Mesodermal cell (in vitro differentiated cells): ENCODE data around the gene MAP4K4.

Source experiments
- H3K27ac ChIP-seq: 2 replicates; pipeline ENCODE4 v1.7.0; 2013; ENCODE audit warnings: mild to moderate bottlenecking, low read depth, low read length, moderate library complexity; ENCODE audit not compliant: severe bottlenecking
- H3K36me3 ChIP-seq: 2 replicates; pipeline ENCODE4 v1.7.1; 2013; ENCODE audit warnings: mild to moderate bottlenecking, low read length, moderate library complexity; ENCODE audit not compliant: control insufficient read depth, insufficient read depth
- H3K4me1 ChIP-seq: one replicate; pipeline ENCODE4 v1.7.1; 2013; ENCODE audit warnings: mild to moderate bottlenecking, low read length; ENCODE audit not compliant: insufficient read depth, control insufficient read depth, poor library complexity, severe bottlenecking
- H3K4me3 ChIP-seq: 2 replicates; pipeline ENCODE4 v1.7.0; 2013; ENCODE audit warnings: low read length, control low read depth, mild to moderate bottlenecking; ENCODE audit not compliant: insufficient read depth, poor library complexity, severe bottlenecking; ENCODE audit errors: extremely low read depth
- H3K9me3 ChIP-seq: 2 replicates; pipeline ENCODE4 v1.7.1; 2013; ENCODE audit warnings: mild to moderate bottlenecking, low read length, moderate library complexity; ENCODE audit not compliant: control insufficient read depth
- WGBS, 2 experiments: methylation state at CpG; one replicate each; pipeline ENCODE4 v1.1.5; 2013; ENCODE audit warnings: missing lambda C conversion rate in 2 of 2; ENCODE audit not compliant: insufficient coverage in 2 of 2; 5-methylcytosine and 5-hydroxymethylcytosine counted together

MAP4K4 gene

DNA sequence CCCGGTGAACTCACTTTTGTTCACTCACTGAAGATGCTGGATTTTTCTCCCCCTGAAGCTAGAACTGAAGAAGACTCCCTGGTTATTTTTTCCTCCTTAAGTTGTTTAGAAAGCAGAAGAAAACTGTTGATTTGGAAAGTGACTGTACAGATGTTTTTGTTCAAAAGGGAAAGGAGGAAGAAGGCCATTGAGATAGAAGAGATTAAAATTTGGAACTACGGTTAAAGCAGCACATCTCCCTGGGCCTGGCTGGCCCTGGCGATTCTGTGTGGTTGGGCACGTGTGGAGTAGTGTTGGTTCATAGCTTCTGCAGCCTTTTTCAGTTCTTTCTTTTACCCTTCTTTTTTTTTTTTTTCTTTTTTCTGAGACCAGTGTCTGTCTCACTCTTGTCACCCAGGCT, 109.2 kb downstream of the MAP4K4 start:
- Histone ChIP-seq H3K4me1 (peaks cover 53% of the 10 kb centered on the region), H3K27ac (peak overlapping the region; percentile 96), H3K9me3 (no peaks in the 10 kb centered on the region), H3K4me3 (no peak overlapping the region), H3K36me3 (peaks cover 16% of the 10 kb centered on the region)
- 62 to 79% methylated on average over 2 to 3 of the region's 4 CpGs for WGBS, 2 experiments

DNA sequence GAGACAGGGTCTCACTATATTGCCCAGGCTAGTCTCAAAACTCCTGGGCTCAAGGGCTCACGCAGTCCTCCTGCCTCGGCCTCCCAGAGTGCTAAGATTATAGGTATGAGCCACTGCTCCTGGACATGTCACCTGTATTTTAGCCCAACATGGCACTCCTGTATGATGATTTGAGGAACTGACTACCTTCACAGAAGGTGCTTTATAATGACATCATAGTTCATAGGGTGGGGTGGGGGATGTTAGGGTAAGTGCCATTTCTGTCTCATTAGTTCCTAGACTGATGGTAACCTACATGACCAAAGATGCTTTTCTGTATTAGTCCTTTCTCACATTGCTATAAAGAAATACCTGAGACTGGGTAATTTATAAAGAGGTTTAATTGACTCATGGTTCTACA, 109.7 kb downstream of the MAP4K4 start:
- no CpG with 5 or more reads among the region's 2 CpGs for whole genome bisulfite sequencing, 2 experiments
- H3K36me3 ChIP-seq, result peaks cover 16% of the 10 kb centered on the region
- no peaks in the 10 kb centered on the region for H3K9me3 ChIP-seq
- H3K27ac ChIP-seq, result peak overlapping the region; percentile 96
- peaks cover 50% of the 10 kb centered on the region for H3K4me1 ChIP-seq
- H3K4me3 ChIP-seq, result no peak overlapping the region

DNA sequence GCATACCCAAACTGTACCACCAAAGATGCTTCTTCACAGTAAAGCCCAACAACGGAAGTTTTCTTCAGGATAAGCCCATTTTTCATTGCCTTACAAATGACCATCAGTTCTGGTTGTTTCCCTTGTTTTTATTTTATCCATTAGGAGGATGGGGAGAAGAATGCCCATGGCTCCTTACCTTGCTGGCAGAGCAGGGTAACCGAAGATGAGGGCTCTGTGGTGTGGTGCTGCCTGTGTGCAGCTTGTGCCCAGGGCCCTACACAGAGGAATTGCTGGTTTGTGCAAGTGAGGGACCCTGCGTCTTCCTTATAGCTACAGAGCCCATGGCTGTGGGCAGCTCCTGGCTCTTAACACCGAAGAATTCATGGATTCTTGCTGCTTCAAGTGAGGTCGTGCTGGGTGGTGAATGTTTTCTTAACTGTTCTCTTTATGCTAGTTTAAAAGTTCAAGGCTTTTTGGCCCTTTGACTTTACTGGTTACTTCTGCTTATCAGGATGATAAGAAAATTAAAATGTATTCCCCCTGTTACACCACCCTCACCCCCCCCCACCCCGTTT, 110.6 kb downstream of the MAP4K4 start:
- 30 to 78% methylated on average over 2 to 4 of the region's 6 CpGs for whole genome bisulfite sequencing, 2 experiments
- Histone ChIP-seq H3K9me3 (no peaks in the 10 kb centered on the region), H3K36me3 (peaks cover 20% of the 10 kb centered on the region), H3K4me3 (no peak overlapping the region), H3K27ac (peak overlapping the region; percentile 61), H3K4me1 (peaks cover 48% of the 10 kb centered on the region)

DNA sequence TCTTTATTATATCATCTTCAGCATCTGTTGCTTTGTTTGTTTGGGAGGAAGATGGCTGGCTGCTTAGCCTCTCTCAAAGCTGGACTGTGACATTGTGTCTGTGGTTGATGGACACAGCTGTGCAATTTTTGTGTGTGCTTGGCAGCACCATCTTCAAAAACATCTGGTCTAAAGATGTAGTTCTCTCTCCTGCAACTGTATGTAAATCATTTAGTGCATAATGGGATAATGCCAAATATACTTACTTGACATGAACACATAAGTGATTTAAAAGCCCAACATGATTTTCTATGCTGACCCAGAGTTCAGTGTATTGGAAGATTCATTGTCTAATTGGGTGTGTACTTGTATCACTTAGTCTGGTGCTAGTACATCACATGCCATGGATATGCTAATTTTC, 112.2 kb downstream of the MAP4K4 start:
- peaks cover 25% of the 10 kb centered on the region for H3K36me3 ChIP-seq
- H3K27ac ChIP-seq, result no peak overlapping the region
- H3K9me3 ChIP-seq, result no peaks in the 10 kb centered on the region
- H3K4me1 ChIP-seq, result peaks cover 32% of the 10 kb centered on the region
- no peak overlapping the region for H3K4me3 ChIP-seq

DNA sequence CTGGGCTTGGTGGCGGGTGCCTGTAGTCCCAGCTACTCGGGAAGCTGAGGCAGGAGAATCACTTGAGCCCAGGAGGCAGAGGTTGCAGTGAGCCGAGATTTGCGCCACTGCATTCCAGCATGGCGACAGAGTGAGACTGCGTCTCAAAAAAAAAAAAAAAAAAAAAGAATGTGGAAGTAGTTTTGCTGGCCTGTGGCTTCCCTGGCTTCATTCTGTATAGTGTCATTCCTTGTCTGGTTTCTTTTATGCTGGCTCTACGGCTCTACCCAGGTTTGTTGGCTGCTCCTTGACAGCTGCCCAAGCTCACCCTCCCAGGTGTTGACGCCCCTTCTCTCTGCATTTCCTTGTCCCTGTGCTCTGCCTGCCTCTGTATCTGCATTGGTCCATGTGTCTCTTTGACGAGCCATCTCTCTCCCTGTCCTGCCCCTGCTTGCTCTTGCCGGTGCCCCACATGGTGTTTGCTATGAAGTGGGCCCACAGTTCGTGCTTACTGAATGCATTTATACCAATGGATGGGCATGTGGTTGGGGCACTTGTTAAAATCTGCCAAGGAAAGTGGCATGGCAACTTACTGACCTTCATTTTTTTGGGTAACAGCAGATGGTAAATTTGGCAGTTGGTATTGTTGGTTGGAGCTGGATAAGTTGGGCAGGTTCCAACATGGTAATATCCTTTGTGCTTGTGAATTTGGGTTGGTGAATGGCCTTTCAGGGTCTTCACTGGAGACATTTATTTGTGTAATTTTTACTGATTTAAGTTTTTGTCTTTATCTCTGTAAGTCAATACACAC, 113.9 kb downstream of the MAP4K4 start:
- H3K36me3 ChIP-seq, result peaks cover 25% of the 10 kb centered on the region
- no peak overlapping the region for H3K27ac ChIP-seq
- WGBS, 2 experiments, result 91 to 100% methylated on average over 7 to 9 of the region's 11 CpGs
- peaks cover 27% of the 10 kb centered on the region for H3K4me1 ChIP-seq
- H3K9me3 ChIP-seq, result no peaks in the 10 kb centered on the region
- no peak overlapping the region for H3K4me3 ChIP-seq

DNA sequence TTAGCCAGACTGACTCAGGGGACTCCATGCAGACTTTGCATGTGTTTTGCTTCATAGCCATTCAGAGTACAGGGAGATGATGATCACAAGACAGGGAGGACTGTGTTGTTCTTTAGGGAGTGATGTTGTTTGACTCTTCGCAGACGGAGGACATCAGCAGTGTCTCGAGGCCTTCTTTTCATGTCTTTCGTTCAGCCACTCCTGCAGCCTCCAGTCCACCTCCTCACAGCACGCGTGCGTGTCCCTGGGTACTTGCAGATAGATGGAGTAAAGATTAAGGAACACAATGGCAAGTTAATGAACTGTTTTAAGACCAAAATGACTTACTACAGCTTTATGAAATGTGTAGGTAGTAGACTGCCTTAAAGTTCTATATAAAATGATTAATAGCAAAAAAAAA, 114.7 kb downstream of the MAP4K4 start:
- WGBS, 2 experiments, result no CpG with 5 or more reads among the region's 7 CpGs
- Histone ChIP-seq H3K36me3 (peaks cover 25% of the 10 kb centered on the region), H3K4me1 (peaks cover 22% of the 10 kb centered on the region), H3K27ac (no peak overlapping the region), H3K9me3 (no peaks in the 10 kb centered on the region), H3K4me3 (no peak overlapping the region)

DNA sequence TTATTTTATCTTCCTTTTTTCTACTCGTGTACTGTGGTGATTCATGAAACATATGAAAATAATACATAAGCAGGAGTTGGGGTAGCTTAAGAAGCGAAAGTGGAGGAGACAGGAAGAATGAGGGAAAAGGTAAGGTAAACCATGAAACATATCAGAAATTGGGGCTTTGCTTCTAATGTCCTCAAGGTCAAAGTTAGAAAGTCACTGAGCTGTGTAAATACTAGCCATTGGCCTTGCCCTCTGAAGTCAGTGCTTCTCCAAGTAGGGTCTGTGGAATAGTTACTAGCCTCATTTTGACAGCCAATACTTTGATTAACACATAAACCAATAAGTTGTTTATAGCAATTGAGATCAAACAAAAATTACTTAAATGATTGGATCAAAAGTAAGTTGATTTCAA, 117.2 kb downstream of the MAP4K4 start:
- no peak overlapping the region for H3K27ac ChIP-seq
- peaks cover 21% of the 10 kb centered on the region for H3K36me3 ChIP-seq
- WGBS, 2 experiments, result 100% methylated on average over 1 of the region's 2 CpGs
- no peaks in the 10 kb centered on the region for H3K9me3 ChIP-seq
- no peak overlapping the region for H3K4me3 ChIP-seq
- H3K4me1 ChIP-seq, result peaks cover 31% of the 10 kb centered on the region

DNA sequence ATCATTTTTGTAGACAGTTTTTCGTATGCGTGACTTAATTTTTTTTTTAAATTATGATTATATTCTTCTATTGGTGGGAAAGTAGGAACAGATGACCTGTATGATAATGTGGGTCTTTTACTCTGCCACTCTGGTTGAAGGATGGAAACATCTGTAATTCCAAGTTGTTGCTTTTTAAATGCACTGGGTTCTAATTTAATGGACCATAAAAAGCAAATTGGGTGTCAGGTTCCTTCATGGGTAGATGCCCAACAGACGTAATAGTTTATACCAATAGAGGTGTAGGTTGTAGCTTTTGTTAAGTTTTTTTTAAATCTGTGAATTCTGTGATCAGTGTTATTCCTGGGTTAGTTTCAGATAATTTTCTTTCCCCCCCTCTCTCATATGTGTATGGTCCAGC, 117.6 kb downstream of the MAP4K4 start:
- Histone ChIP-seq H3K4me3 (no peak overlapping the region), H3K4me1 (peaks cover 34% of the 10 kb centered on the region), H3K36me3 (peaks cover 21% of the 10 kb centered on the region), H3K27ac (no peak overlapping the region), H3K9me3 (no peaks in the 10 kb centered on the region)
- WGBS, 2 experiments, result 100% methylated on average over 1 of the region's 3 CpGs; no CpG with 5 or more reads in 1 of the 2 experiments

DNA sequence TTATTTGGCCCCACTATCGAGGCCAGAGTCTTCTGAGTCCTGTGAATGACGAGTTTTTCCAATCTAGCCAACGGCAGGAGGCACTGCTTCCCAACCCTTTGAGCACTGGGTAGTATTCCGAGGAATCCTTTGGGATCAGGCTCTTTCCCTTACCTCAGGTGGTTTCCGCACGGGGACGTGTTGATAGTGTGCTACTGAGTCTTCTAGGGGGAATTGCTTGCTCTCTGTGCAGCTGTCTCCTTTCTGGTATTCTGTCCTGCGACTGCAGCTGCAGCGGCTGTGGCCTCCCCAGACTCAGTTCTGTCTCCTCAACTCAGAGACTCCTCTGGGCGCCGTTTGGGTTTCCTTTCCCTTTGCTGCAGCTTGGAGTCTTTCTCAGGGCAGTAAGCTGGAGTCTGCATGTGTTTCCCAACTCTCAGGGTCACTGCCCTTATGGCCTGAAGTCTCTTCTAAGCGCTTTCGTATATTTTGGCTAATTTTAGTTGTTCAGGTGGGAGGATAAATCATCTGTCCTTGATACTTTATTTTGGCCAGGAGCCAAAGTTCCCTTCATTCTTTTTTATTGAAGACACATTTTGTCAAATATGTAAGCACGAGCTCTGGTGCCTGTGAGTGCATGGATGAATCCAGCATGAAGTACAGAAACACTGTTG, 118.4 kb downstream of the MAP4K4 start:
- H3K9me3 ChIP-seq, result no peaks in the 10 kb centered on the region
- H3K4me3 ChIP-seq, result no peak overlapping the region
- H3K4me1 ChIP-seq, result peaks cover 39% of the 10 kb centered on the region
- peaks cover 16% of the 10 kb centered on the region for H3K36me3 ChIP-seq
- peak overlapping the region; percentile 16 for H3K27ac ChIP-seq
- WGBS, 2 experiments, result 85 to 93% methylated on average over 8 to 11 of the region's 14 CpGs

DNA sequence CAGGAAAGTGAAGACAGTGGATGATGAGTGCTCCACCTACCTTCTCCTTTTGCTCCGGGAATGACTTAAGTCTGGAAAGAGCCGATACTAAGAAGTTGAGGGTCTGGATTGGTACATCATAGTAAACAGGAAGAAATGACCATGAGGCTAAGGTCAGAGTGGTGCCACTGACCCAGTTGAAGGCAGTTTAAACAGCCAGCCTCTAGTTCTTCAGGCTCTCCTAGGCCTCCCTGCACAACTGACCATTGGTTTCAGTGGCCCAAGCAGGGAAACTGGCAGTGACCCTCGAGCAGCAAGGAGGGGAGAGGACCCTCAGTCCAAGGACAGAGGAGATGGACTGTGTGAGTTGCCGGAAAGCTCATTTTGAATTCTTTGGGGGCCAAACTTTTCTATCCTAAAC, 119.1 kb downstream of the MAP4K4 start:
- Histone ChIP-seq H3K9me3 (no peaks in the 10 kb centered on the region), H3K27ac (peak overlapping the region; percentile 16), H3K36me3 (peaks cover 11% of the 10 kb centered on the region), H3K4me1 (peaks cover 46% of the 10 kb centered on the region), H3K4me3 (no peak overlapping the region)
- WGBS, 2 experiments, result 67 to 100% methylated on average over 1 to 2 of the region's 4 CpGs

DNA sequence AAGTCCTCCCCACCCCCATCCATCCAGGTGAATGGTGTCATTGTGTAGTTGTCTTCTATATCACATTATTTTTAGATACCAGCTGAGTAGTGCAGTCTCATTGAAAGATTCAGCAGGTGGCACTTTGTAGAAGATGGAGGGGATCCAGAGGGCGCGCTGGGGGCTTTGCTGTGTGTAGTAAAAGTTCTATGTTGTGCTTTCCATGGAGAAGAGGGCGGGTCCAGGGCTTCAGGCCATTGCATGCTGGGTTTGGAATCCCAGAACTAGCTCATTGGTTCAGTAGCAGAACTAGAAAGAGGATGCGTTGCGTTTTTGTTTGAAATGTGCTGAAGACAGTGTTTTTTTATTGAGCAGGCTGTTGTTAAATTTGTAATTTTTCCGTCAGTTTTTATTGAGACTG, 120.0 kb downstream of the MAP4K4 start:
- H3K27ac ChIP-seq, result no peak overlapping the region
- WGBS, 2 experiments, result 83 to 86% methylated on average over 6 of the region's 6 CpGs
- H3K9me3 ChIP-seq, result no peaks in the 10 kb centered on the region
- peaks cover 46% of the 10 kb centered on the region for H3K4me1 ChIP-seq
- H3K36me3 ChIP-seq, result peaks cover 7% of the 10 kb centered on the region
- no peak overlapping the region for H3K4me3 ChIP-seq
